AG04450 (cell line): Measurements from ENCODE around the gene CD27. TPM values are rescaled to one million over a fixed set of nuclear protein-coding genes. Genes with fewer than 3 reads are reported as not detected.

Source experiments
- CTCF ChIA-PET: fragments of 300-600, 350-600 bp; formaldehyde crosslinking; extraction: SDS; loops from one replicate; lab custom pipeline; 2022; ENCODE audit warnings: antibody characterized with exemption, inconsistent platforms; lab: Charles Lee
- POLR2A ChIA-PET: fragments of 350-600 bp; formaldehyde crosslinking; extraction: SDS; loops from one replicate; lab custom pipeline; 2021; ENCODE audit warnings: antibody characterized with exemption, inconsistent platforms; lab: Yijun Ruan, JAX
- DNase-seq: peaks from one replicate; pipeline ENCODE4 v3.0.0-alpha.2; 2011; ENCODE audit warnings: low read depth, low spot score
- H3K27ac ChIP-seq: one replicate; pipeline ENCODE4 v1.5.1; 2012; ENCODE audit warnings: low read depth, low read length, control low read depth
- H3K27me3 ChIP-seq: one replicate; pipeline ENCODE4 v1.6.0; 2012; ENCODE audit warnings: low read length; ENCODE audit not compliant: control insufficient read depth, insufficient read depth
- H3K4me3 ChIP-seq: 2 replicates; pipeline ENCODE4 v1.5.1; 2011; ENCODE audit warnings: mild to moderate bottlenecking, low read depth, low read length, control low read depth
- H3K9me3 ChIP-seq: 2 replicates; pipeline ENCODE4 v1.5.1; 2012; ENCODE audit warnings: low read length; ENCODE audit not compliant: control insufficient read depth, insufficient read depth
- CTCF ChIP-seq: IDR thresholded peaks from 2 replicates; pipeline ENCODE4 v1.5.1; 2011; ENCODE audit warnings: low read depth, low read length, control low read depth, inconsistent platforms
- polyA minus RNA-seq: library from RNA; depleted of rRNA, polyadenylated mRNA; stranded (reverse); fragments of >200 nt; gene quantifications from 2 replicates; pipeline ENCODE4 v1.2.3, GENCODE V29; 2011; rRNA and poly(A)+ RNA removed
- polyA plus RNA-seq: library from polyadenylated mRNA; depleted of rRNA; stranded (reverse); fragments of >200 nt; gene quantifications from 2 replicates; pipeline ENCODE4 v1.2.3, GENCODE V29; 2011; rRNA removed

CD27 gene
- polyA plus RNA-seq (not detected in 2 replicates), polyA minus RNA-seq (not detected in 2 replicates)

GRCh38 chr12:6444704-6445688 is at the start of gene CD27:
Gene CD27 (plus strand): TSS chr12:6444955. CDS start chr12:6445096, 141 bp downstream.
- Histone ChIP-seq H3K27me3 (no peaks in the 10 kb centered on the region), H3K9me3 (no peaks in the 10 kb centered on the region; the same call in 1 of the 2 replicates), H3K4me3 (no peak within 1 kb of the TSS), H3K27ac (no peak within 1 kb of the TSS)
- DNase-seq, result no peak
- CTCF ChIA-PET, result no interaction called here
- POLR2A ChIA-PET, result no interaction called here
- TF ChIP-seq CTCF, result no peak

GRCh38 chr12:6396031-6396430 is 48.7 kb upstream of the CD27 start:
- POLR2A ChIA-PET, result no interaction called here
- no peak overlapping the region for H3K4me3 ChIP-seq
- CTCF ChIA-PET, result no interaction called here
- H3K27me3 ChIP-seq, result no peaks in the 10 kb centered on the region
- no peak for DNase-seq
- TF ChIP-seq CTCF, result no peak
- H3K27ac ChIP-seq, result no peak overlapping the region
- no peaks in the 10 kb centered on the region for H3K9me3 ChIP-seq

- ChIA-PET CTCF (interaction anchor here (0.9 kb wide), 1 partner anchor 28 kb away, joined by 3 read pairs; no protein-coding TSS in a partner anchor), POLR2A (no interaction called here)
- TF ChIP-seq CTCF, result no peak
- no peak for DNase-seq
- H3K27ac ChIP-seq, result no peak overlapping the region
- H3K4me3 ChIP-seq, result no peak overlapping the region
- H3K27me3 ChIP-seq, result no peaks in the 10 kb centered on the region
- H3K9me3 ChIP-seq, result no peaks in the 10 kb centered on the region
These were observed 44.7 kb upstream of the CD27 start for GRCh38 chr12:6399884-6400644.

- H3K27me3 ChIP-seq, result no peaks in the 10 kb centered on the region
- ChIA-PET POLR2A (no interaction called here), CTCF (interaction anchor here (1.1 kb wide), 1 partner anchor 61 kb away, joined by 3 read pairs; no protein-coding TSS in a partner anchor)
- no peak overlapping the region for H3K4me3 ChIP-seq
- DNase-seq, result no peak
- no peak for TF ChIP-seq CTCF
- no peaks in the 10 kb centered on the region for H3K9me3 ChIP-seq
- H3K27ac ChIP-seq, result no peak overlapping the region
These were observed 40.4 kb upstream of the CD27 start for GRCh38 chr12:6404390-6404789.
